IMR-90 (cell line): ENCODE results near the gene PLCH1. TPM values are rescaled to one million over a fixed set of nuclear protein-coding genes. Genes with fewer than 3 reads are reported as not detected.

Experiments
- ATAC-seq: fragments of 200-7000 bp; cut with Tn5 transposase; 2 replicates; pipeline ENCODE4 v1.9.1; 2020; ENCODE audit warnings: low read depth, mild to moderate bottlenecking, moderate library complexity
- BruUV-seq: library from RNA; stranded (reverse); fragments of 400-500 nt; replicated peaks from 2 replicates; lab custom pipeline; 2021; lab: Mats Ljungman, UMichigan
- CTCF ChIA-PET: fragments of 300-600 bp; formaldehyde crosslinking; extraction: SDS; loops from one replicate; lab custom pipeline; 2021; ENCODE audit warnings: antibody characterized with exemption; lab: Yijun Ruan, JAX
- POLR2A ChIA-PET: fragments of 300-600 bp; sonication (Branson Sonifier 250); formaldehyde crosslinking; loops from one replicate; lab custom pipeline; 2022; ENCODE audit warnings: antibody characterized with exemption; ENCODE audit not compliant: unreplicated experiment; lab: Charles Lee
- DNase-seq: peaks from one replicate; pipeline ENCODE4 v3.0.0; 2013
- H2AFZ ChIP-seq: replicated peaks from 2 replicates; pipeline ENCODE3; 2013; ENCODE audit warnings: low read length, mild to moderate bottlenecking; ENCODE audit not compliant: poor library complexity
- H2AK5ac ChIP-seq: 2 replicates; pipeline ENCODE4 v1.6.1; 2013; ENCODE audit warnings: low read depth, low read length, inconsistent platforms
- H2AK9ac ChIP-seq: replicated peaks from 2 replicates; pipeline ENCODE3; 2013; ENCODE audit warnings: mild to moderate bottlenecking, low read depth, low read length, moderate library complexity; ENCODE audit not compliant: poor library complexity
- H2BK120ac ChIP-seq: 2 replicates; pipeline ENCODE4 v1.6.1; 2013; ENCODE audit warnings: low read depth, low read length, inconsistent platforms
- H2BK15ac ChIP-seq: 3 replicates; pipeline ENCODE4 v1.6.1; 2013; ENCODE audit warnings: low read depth, low read length, inconsistent platforms
- H2BK20ac ChIP-seq: 2 replicates; pipeline ENCODE4 v1.6.1; 2013; ENCODE audit warnings: low read depth, mild to moderate bottlenecking, inconsistent platforms, low read length, moderate library complexity
- H2BK5ac ChIP-seq: 2 replicates; pipeline ENCODE4 v1.6.1; 2013; ENCODE audit warnings: mild to moderate bottlenecking, low read depth, low read length, inconsistent platforms; ENCODE audit not compliant: poor library complexity, severe bottlenecking
- H3K14ac ChIP-seq: replicated peaks from 2 replicates; pipeline ENCODE4 v1.6.1; 2013; ENCODE audit warnings: low read depth, low read length, inconsistent platforms
- H3K18ac ChIP-seq: 2 replicates; pipeline ENCODE4 v1.6.1; 2013; ENCODE audit warnings: low read depth, low read length, control low read depth
- H3K23ac ChIP-seq: 2 replicates; pipeline ENCODE4 v1.6.1; 2013; ENCODE audit warnings: low read depth, low read length, inconsistent platforms
- H3K27ac ChIP-seq: 2 replicates; pipeline ENCODE4 v1.5.1; 2013; ENCODE audit warnings: mild to moderate bottlenecking, control low read depth, low read length; ENCODE audit not compliant: insufficient read depth
- H3K27me3 ChIP-seq: 2 replicates; pipeline ENCODE4 v1.6.1; 2013; ENCODE audit warnings: low read length; ENCODE audit not compliant: control insufficient read depth, insufficient read depth
- H3K36me3 ChIP-seq: 2 replicates; pipeline ENCODE4 v1.6.1; 2013; ENCODE audit warnings: low read length, mixed read lengths; ENCODE audit not compliant: control insufficient read depth, insufficient read depth
- H3K4ac ChIP-seq: 2 replicates; pipeline ENCODE4 v1.6.1; 2013; ENCODE audit warnings: low read depth, low read length, inconsistent platforms
- H3K4me1 ChIP-seq: 2 replicates; pipeline ENCODE4 v1.6.1; 2013; ENCODE audit warnings: low read length, mixed read lengths; ENCODE audit not compliant: control insufficient read depth, insufficient read depth
- H3K4me2 ChIP-seq: 2 replicates; pipeline ENCODE4 v1.6.1; 2013; ENCODE audit warnings: low read depth, mild to moderate bottlenecking, control low read depth, low read length, moderate library complexity
- H3K4me3 ChIP-seq: 2 replicates; pipeline ENCODE4 v1.5.1; 2013; ENCODE audit warnings: low read depth, mild to moderate bottlenecking, control low read depth, low read length, moderate library complexity; ENCODE audit not compliant: insufficient read depth
- H3K56ac ChIP-seq: 2 replicates; pipeline ENCODE4 v1.6.1; 2013; ENCODE audit warnings: low read length, inconsistent platforms; ENCODE audit not compliant: insufficient read depth; ENCODE audit errors: extremely low read depth
- H3K79me1 ChIP-seq, 2 experiments: 2 replicates each; pipeline ENCODE4 v1.6.1; 2013; ENCODE audit warnings: low read length in 2 of 2, inconsistent platforms in 1 of 2, low read depth in 1 of 2
- H3K9ac ChIP-seq: 2 replicates; pipeline ENCODE4 v1.6.1; 2013; ENCODE audit warnings: low read depth, low read length, control low read depth
- H3K9me1 ChIP-seq: 2 replicates; pipeline ENCODE4 v1.6.1; 2013; ENCODE audit warnings: low read length, inconsistent platforms; ENCODE audit not compliant: insufficient read depth
- H3K9me3 ChIP-seq: 2 replicates; pipeline ENCODE4 v1.6.1; 2013; ENCODE audit warnings: low read length; ENCODE audit not compliant: control insufficient read depth, insufficient read depth
- H4K20me1 ChIP-seq: 2 replicates; pipeline ENCODE4 v1.6.1; 2013; ENCODE audit warnings: low read length, inconsistent platforms; ENCODE audit not compliant: insufficient read depth
- H4K5ac ChIP-seq: 2 replicates; pipeline ENCODE4 v1.6.1; 2013; ENCODE audit warnings: mild to moderate bottlenecking, low read depth, low read length, control low read depth
- H4K8ac ChIP-seq, 2 experiments: 2 replicates each; pipeline ENCODE4 v1.6.1; 2013; ENCODE audit warnings: low read depth in 2 of 2, low read length in 2 of 2, control low read depth in 1 of 2, inconsistent platforms in 1 of 2
- H4K91ac ChIP-seq: 2 replicates; pipeline ENCODE4 v1.6.1; 2013; ENCODE audit warnings: low read depth, low read length, inconsistent platforms; ENCODE audit not compliant: insufficient read depth
- BHLHE40 ChIP-seq: fragments of 150-350 bp; IDR thresholded peaks from 2 replicates; pipeline ENCODE4 v1.6.1; 2016; ENCODE audit warnings: mild to moderate bottlenecking, low read depth, low read length
- CEBPB ChIP-seq: IDR thresholded peaks from 2 replicates; pipeline ENCODE4 v1.6.1; 2012; ENCODE audit warnings: low read depth, low read length, improper control_type of control experiment
- CHD1 ChIP-seq: IDR thresholded peaks from 2 replicates; pipeline ENCODE4 v1.6.1; 2012; ENCODE audit warnings: low read depth, low read length, improper control_type of control experiment
- FOS ChIP-seq: fragments of 150-350 bp; IDR thresholded peaks from 2 replicates; pipeline ENCODE4 v1.6.1; 2016; ENCODE audit warnings: low read depth, low read length
- MAFK ChIP-seq: IDR thresholded peaks from 2 replicates; pipeline ENCODE4 v1.6.1; 2012; ENCODE audit warnings: low read depth, low read length, improper control_type of control experiment
- MAZ ChIP-seq: IDR thresholded peaks from 2 replicates; pipeline ENCODE4 v1.6.1; 2012; ENCODE audit warnings: low read depth, mild to moderate bottlenecking, low read length, improper control_type of control experiment, moderate library complexity, borderline replicate concordance
- MXI1 ChIP-seq: IDR thresholded peaks from 2 replicates; pipeline ENCODE4 v1.6.1; 2012; ENCODE audit warnings: low read depth, mild to moderate bottlenecking, low read length, moderate library complexity, borderline replicate concordance
- NFE2L2 ChIP-seq: fragments of 150-350 bp; IDR thresholded peaks from 2 replicates; pipeline ENCODE4 v1.6.1; 2016; ENCODE audit warnings: low read depth, mild to moderate bottlenecking, low read length
- POLR2A ChIP-seq: IDR thresholded peaks from 2 replicates; pipeline ENCODE4 v1.6.1; 2012; ENCODE audit warnings: mild to moderate bottlenecking, low read depth, low read length
- RCOR1 ChIP-seq: IDR thresholded peaks from 2 replicates; pipeline ENCODE4 v1.6.1; 2012; ENCODE audit warnings: mild to moderate bottlenecking, low read length, improper control_type of control experiment; ENCODE audit not compliant: insufficient replicate concordance
- RFX5 ChIP-seq: IDR thresholded peaks from 2 replicates; pipeline ENCODE4 v1.8.0; 2012; ENCODE audit warnings: low read depth, mild to moderate bottlenecking, low read length, moderate library complexity
- WGBS, 2 experiments: methylation state at CpG; one replicate each; pipeline versions ENCODE4 v1.1.5 to v1.1.7; 2013; ENCODE audit warnings: missing lambda C conversion rate in 2 of 2; ENCODE audit not compliant: insufficient read length in 1 of 2; ENCODE audit errors: extremely low coverage in 2 of 2; 5-methylcytosine and 5-hydroxymethylcytosine counted together
- dilution Hi-C: fragments of 300-500 bp; cut with HindIII; formaldehyde crosslinking; loops from one replicate; pipeline ENCODE4 v1.14.3; 2018; ENCODE audit warnings: low sequenced_read_pairs; ENCODE audit not compliant: unreplicated experiment
- in situ Hi-C: fragments of 300-500 bp; cut with MboI; formaldehyde crosslinking; loops from 3 replicates; pipeline ENCODE4 v1.14.3; 2019; ENCODE audit warnings: low sequenced_read_pairs, inconsistent platforms, mixed read lengths
- intact Hi-C: fragments of 100-400 bp; cut with micrococcal nuclease; formaldehyde crosslinking; loops from 2 replicates; pipeline ENCODE4 v1.10.0; 2022
- polyA plus RNA-seq, 3 experiments: library from polyadenylated mRNA; depleted of rRNA; stranded (reverse); fragments of >200 nt; gene quantifications; 2 replicates each; pipeline ENCODE4 v1.2.3, GENCODE V29; 2012; ENCODE audit warnings: low replicate concordance in 1 of 3
- total RNA-seq: library from RNA; depleted of rRNA; stranded (reverse); fragments of >200 nt; gene quantifications from 2 replicates; pipeline ENCODE4 v1.2.3, GENCODE V29; 2012
- TF ChIP-seq, protein P1 (sequence below): fragments of 150-350 bp; IDR thresholded peaks from 2 replicates; pipeline ENCODE4 v1.6.1; 2017; ENCODE audit warnings: mild to moderate bottlenecking, antibody characterized with exemption, low read length, low read depth
- TF ChIP-seq, protein P2 (sequence below): fragments of 150-350 bp; IDR thresholded peaks from 2 replicates; pipeline ENCODE4 v1.6.1; 2016; ENCODE audit warnings: low read depth, mild to moderate bottlenecking, low read length, moderate library complexity, borderline replicate concordance

Gene PLCH1
- total and polyA plus RNA-seq, 2 of the 4 experiments (the other 2 are of a cell fraction), result not detected

DNA sequence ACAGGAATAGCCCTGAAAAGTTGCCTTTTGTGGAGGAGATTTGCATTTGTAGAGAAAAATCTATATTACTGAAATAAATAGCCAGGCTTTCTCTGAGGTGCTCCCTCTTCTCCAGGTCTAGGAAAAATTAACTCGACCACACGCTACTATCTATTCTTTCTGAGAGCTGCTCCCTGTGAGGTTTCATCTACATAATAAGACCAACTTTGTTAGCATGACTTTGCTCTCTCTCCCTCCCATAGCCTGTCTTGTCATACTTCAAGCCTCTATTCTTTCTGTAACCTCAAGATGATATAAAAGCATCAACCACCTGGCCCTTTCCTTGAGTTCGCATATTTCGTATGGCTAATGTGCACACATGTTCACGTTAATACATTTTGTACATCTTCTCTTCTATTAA is 375.6 kb downstream of the PLCH1 start:
- ATAC-seq, result no peak
- no peak overlapping the region for H3K9ac ChIP-seq
- CTCF ChIA-PET, result no interaction called here

More for the DNA sequence above, 375.6 kb downstream of the PLCH1 start:
- Histone ChIP-seq H3K27ac (no peak overlapping the region), H3K9me1 (no peaks in the 10 kb centered on the region), H3K36me3 (no peaks in the 10 kb centered on the region), H4K8ac (no peak overlapping the region), H4K20me1 (no peaks in the 10 kb centered on the region), H3K27me3 (no peaks in the 10 kb centered on the region), H3K4ac (no peak overlapping the region), H3K23ac (no peak overlapping the region), H2AK5ac (no peak overlapping the region), H3K4me3 (no peak overlapping the region), H3K56ac (no peak overlapping the region), H2BK15ac (no peak overlapping the region), H4K5ac (no peak overlapping the region), H2BK5ac (no peak overlapping the region), H3K18ac (no peak overlapping the region), H2AFZ (no peak overlapping the region), H3K14ac (no peak overlapping the region), H3K9me3 (no peaks in the 10 kb centered on the region), H3K79me1 (no peaks in the 10 kb centered on the region), H2BK120ac (no peak overlapping the region), H2BK20ac (no peak overlapping the region), H3K4me1 (no peaks in the 10 kb centered on the region), H3K4me2 (no peak overlapping the region), H4K91ac (no peak overlapping the region), H2AK9ac (no peak overlapping the region)
- 58% methylated on average over 2 of the region's 5 CpGs; no CpG with 5 or more reads in 1 of the 2 experiments for WGBS, 2 experiments
- dilution Hi-C loops (no loop called here), in situ Hi-C loops (no loop called here), intact Hi-C loops (no loop called here)
- POLR2A ChIA-PET, result no interaction called here
- no peak for DNase-seq
- no TSS peak for BruUV-seq
- TF ChIP-seq, protein P1, sequence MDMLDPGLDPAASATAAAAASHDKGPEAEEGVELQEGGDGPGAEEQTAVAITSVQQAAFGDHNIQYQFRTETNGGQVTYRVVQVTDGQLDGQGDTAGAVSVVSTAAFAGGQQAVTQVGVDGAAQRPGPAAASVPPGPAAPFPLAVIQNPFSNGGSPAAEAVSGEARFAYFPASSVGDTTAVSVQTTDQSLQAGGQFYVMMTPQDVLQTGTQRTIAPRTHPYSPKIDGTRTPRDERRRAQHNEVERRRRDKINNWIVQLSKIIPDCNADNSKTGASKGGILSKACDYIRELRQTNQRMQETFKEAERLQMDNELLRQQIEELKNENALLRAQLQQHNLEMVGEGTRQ, result no peak
- TF ChIP-seq CEBPB (no peak), MAFK (no peak), NFE2L2 (no peak), CHD1 (no peak), POLR2A (no peak), MXI1 (no peak), BHLHE40 (no peak), MAZ (no peak), RCOR1 (no peak), FOS (no peak), RFX5 (no peak)
- TF ChIP-seq, protein P2, sequence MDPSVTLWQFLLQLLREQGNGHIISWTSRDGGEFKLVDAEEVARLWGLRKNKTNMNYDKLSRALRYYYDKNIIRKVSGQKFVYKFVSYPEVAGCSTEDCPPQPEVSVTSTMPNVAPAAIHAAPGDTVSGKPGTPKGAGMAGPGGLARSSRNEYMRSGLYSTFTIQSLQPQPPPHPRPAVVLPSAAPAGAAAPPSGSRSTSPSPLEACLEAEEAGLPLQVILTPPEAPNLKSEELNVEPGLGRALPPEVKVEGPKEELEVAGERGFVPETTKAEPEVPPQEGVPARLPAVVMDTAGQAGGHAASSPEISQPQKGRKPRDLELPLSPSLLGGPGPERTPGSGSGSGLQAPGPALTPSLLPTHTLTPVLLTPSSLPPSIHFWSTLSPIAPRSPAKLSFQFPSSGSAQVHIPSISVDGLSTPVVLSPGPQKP, result no peak
